Neural cell (in vitro differentiated cells): ENCODE measurements around the gene PROX1.

Experiments
- EP300 ChIP-seq: fragments of 450-650 bp; conservative IDR thresholded peaks from 2 replicates; pipeline ENCODE4 v1.6.1; 2014; ENCODE audit warnings: antibody characterized with exemption, mild to moderate bottlenecking, moderate library complexity; ENCODE audit not compliant: poor library complexity, severe bottlenecking
- EZH2 ChIP-seq: fragments of 200-600, 300-800 bp; shearing (Covaris generic), sonication (generic); IDR thresholded peaks from 2 replicates; pipeline ENCODE4 v1.6.1; 2014; ENCODE audit warnings: antibody characterized with exemption, low read length, borderline replicate concordance, mild to moderate bottlenecking; ENCODE audit not compliant: insufficient read depth, poor library complexity, severe bottlenecking
- POLR2AphosphoS5 ChIP-seq: IDR thresholded peaks from 2 replicates; pipeline ENCODE4 v1.6.1; 2012
- SMC3 ChIP-seq: fragments of 450-650 bp; conservative IDR thresholded peaks from 2 replicates; pipeline ENCODE4 v1.6.1; 2014; ENCODE audit warnings: antibody characterized with exemption, mild to moderate bottlenecking, moderate library complexity; ENCODE audit not compliant: poor library complexity
- TAF1 ChIP-seq: IDR thresholded peaks from 2 replicates; pipeline ENCODE4 v1.6.1; 2012; ENCODE audit warnings: low read depth
- TF ChIP-seq, protein P1 (sequence below): fragments of 450-650 bp; IDR thresholded peaks from 2 replicates; pipeline ENCODE4 v1.5.1; 2014; ENCODE audit warnings: antibody characterized with exemption, mild to moderate bottlenecking, moderate library complexity; ENCODE audit not compliant: poor library complexity, severe bottlenecking

DNA sequence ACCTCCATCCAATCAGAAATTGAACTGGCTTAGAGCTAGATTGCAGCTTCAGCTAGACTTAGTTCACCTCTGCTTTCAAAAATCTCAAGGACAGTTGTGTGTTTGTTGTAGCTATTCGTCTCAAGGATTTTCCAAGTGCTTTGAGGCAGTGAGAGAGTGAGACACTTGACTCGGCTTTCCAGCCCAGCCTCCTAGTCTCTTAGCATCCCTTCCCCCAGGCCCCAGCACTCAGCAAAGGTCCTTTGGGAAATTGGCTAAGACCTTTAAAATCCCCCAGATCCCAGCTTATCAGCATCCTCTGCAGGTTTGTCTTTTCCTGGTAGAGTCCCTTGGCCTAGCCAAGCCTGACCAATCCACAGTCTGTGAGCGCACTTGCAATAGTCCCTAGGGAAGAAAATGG, 47.9 kb upstream of the PROX1 start:
- TF ChIP-seq TAF1 = no peak
- TF ChIP-seq, protein P1, sequence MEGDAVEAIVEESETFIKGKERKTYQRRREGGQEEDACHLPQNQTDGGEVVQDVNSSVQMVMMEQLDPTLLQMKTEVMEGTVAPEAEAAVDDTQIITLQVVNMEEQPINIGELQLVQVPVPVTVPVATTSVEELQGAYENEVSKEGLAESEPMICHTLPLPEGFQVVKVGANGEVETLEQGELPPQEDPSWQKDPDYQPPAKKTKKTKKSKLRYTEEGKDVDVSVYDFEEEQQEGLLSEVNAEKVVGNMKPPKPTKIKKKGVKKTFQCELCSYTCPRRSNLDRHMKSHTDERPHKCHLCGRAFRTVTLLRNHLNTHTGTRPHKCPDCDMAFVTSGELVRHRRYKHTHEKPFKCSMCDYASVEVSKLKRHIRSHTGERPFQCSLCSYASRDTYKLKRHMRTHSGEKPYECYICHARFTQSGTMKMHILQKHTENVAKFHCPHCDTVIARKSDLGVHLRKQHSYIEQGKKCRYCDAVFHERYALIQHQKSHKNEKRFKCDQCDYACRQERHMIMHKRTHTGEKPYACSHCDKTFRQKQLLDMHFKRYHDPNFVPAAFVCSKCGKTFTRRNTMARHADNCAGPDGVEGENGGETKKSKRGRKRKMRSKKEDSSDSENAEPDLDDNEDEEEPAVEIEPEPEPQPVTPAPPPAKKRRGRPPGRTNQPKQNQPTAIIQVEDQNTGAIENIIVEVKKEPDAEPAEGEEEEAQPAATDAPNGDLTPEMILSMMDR = no peak
- no peak for TF ChIP-seq EP300
- no peak for TF ChIP-seq SMC3
- TF ChIP-seq EZH2 = no peak
- TF ChIP-seq POLR2AphosphoS5 = no peak
